ENCODE measurements around the gene KAT8.

The KAT8 gene

DNA sequence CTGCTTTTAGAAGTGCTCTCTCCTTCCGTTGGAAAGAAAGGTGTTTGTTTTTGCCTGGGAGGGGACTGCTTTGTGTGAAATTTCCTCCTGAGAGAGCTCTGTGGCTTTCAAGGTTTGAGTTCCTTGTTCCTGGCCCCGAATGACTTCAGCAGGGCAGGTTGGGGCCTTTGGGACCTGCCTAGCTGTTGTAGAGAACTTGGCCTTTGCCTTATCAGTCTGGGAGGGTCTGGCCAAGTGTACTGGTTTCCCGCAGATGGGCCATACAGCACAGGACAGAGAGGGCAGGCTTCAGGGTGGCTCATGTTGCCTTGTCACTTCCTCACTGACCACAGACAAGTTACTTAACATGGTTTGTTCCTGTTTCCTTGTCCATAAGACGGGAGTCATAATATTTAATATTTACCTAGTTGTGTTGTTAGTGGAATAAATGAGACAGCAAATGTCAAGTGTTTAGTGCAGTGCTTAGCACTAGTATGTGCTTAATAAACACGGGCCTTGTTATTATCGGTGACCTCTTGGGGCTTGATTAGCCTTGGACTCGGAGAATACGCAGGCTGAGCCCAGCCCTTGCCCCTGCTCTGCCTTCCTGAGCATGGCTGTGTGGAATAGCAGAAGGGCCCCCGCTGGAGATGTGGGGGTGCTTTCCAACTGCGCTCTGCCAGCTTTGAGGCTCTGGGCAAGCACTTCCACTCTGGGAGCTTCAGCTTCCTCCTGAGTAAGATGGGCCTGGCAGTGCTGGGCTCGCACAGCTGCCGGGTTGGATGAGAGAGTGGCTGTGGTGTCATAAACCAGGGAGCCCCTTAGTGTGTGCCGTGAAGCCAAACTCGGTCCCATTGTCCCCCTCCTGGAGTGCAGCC lies 11.5 kb downstream of the KAT8 start:
- TF ChIP-seq, protein P1, sequence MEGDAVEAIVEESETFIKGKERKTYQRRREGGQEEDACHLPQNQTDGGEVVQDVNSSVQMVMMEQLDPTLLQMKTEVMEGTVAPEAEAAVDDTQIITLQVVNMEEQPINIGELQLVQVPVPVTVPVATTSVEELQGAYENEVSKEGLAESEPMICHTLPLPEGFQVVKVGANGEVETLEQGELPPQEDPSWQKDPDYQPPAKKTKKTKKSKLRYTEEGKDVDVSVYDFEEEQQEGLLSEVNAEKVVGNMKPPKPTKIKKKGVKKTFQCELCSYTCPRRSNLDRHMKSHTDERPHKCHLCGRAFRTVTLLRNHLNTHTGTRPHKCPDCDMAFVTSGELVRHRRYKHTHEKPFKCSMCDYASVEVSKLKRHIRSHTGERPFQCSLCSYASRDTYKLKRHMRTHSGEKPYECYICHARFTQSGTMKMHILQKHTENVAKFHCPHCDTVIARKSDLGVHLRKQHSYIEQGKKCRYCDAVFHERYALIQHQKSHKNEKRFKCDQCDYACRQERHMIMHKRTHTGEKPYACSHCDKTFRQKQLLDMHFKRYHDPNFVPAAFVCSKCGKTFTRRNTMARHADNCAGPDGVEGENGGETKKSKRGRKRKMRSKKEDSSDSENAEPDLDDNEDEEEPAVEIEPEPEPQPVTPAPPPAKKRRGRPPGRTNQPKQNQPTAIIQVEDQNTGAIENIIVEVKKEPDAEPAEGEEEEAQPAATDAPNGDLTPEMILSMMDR (IDR thresholded peaks at IDR 0.05), result peak; percentile 13
- H3K9me3 ChIP-seq, result no peaks in the 10 kb centered on the region
- H3K27me3 ChIP-seq, result no peaks in the 10 kb centered on the region
- peaks cover 14% of the 10 kb centered on the region for H3K36me3 ChIP-seq
- peak overlapping the region; percentile 57 to 62 for H3K4me3 ChIP-seq (ENCODE audit: low read depth in 1 of 2, low read length in 1 of 2)
- peaks cover 63 to 68% of the 10 kb centered on the region in 2 experiments for H3K4me1 ChIP-seq (ENCODE audit: control insufficient read depth in 1 of 2, insufficient read depth in 1 of 2, low read depth in 1 of 2, low read length in 1 of 2)
- H3K27ac ChIP-seq, result peak overlapping the region; percentile 98

DNA sequence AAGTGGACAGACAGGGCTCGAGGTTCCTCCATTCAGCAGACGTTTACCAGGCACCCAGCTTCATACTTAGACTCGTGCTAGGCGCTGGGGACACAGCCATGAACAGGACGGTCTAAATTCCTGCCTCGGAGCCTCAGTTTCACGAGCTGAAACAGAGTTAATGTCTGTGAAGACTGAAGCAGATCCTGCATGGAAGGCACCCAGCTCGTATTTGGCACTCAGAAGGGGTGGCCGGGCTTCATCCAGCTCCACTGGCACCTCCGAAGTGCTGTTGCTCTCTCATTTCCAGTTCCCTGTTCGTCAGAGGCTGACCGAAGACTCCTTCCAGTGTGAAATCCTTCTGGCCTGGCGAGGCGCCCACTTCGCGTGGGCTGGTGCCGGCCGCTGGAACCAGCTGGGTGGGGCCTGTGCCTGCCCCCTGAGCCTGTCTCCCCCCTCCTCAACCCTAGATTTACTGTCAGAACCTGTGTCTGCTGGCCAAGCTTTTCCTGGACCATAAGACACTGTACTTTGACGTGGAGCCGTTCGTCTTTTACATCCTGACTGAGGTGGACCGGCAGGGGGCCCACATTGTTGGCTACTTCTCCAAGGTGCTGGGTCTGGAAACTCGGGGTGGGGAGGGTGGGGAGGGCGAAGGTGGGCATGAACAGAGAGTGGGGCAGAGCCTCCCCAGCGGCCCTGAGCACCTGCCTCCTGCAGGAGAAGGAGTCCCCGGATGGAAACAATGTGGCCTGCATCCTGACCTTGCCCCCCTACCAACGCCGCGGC lies 12.3 kb downstream of the KAT8 start:
- Histone ChIP-seq H3K27me3 (no peaks in the 10 kb centered on the region), H3K27ac (peak overlapping the region; percentile 98), H3K36me3 (peaks cover 11% of the 10 kb centered on the region), H3K9me3 (no peaks in the 10 kb centered on the region), H3K4me1 (ENCODE audit: control insufficient read depth in 1 of 2, insufficient read depth in 1 of 2, low read depth in 1 of 2, low read length in 1 of 2) (peaks cover 71 to 76% of the 10 kb centered on the region in 2 experiments), H3K4me3 (ENCODE audit: low read depth in 1 of 2, low read length in 1 of 2) (peak overlapping the region; percentile 57 to 62)
- TF ChIP-seq, protein P1 (IDR thresholded peaks at IDR 0.05), result peak; percentile 39

DNA sequence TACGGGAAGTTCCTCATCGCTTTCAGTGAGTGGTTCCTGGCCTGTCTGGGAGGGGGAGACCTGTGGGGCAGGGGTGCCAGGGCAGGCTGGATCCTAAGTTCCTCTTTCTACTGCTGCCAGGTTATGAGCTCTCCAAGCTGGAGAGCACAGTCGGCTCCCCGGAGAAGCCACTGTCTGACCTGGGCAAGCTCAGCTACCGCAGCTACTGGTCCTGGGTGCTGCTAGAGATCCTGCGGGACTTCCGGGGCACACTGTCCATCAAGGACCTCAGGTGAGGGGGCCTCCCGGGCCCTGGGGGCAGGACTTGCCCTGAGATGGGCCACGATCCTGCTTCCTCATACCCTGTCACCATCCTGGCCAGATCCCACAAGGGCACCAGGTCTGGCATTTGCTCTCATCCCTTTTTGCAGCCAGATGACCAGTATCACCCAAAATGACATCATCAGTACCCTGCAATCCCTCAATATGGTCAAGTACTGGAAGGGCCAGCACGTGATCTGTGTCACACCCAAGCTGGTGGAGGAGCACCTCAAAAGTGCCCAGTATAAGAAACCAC lies 12.9 kb downstream of the KAT8 start:
- Histone ChIP-seq H3K9me3 (no peaks in the 10 kb centered on the region), H3K27me3 (no peaks in the 10 kb centered on the region), H3K4me3 (ENCODE audit: low read depth in 1 of 2, low read length in 1 of 2) (peak overlapping the region; percentile 57 to 62), H3K36me3 (peaks cover 11% of the 10 kb centered on the region), H3K27ac (peak overlapping the region; percentile 98), H3K4me1 (ENCODE audit: control insufficient read depth in 1 of 2, insufficient read depth in 1 of 2, low read depth in 1 of 2, low read length in 1 of 2) (peaks cover 78 to 83% of the 10 kb centered on the region in 2 experiments)
- TF ChIP-seq, protein P1 (IDR thresholded peaks at IDR 0.05), result no peak

DNA sequence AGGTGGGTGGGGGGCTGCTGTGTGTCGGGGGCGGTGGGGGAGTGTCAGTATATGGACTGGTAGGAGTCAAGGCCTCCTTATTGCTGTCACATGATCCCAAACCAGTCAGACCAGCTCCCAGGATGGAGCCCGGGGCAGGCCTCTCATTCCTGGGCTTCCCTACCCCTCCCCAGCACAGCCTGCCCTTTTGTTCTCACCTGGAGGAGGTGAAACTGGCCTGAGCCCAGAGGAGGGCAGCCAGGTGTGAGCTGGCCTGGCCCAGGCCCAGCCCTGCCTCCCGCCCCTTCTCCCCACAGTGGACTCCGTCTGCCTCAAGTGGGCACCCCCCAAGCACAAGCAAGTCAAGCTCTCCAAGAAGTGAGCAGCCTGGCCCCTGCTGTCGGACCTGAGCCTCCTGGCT lies 13.4 kb downstream of the KAT8 start:
- TF ChIP-seq, protein P1 (IDR thresholded peaks at IDR 0.05), result no peak
- Histone ChIP-seq H3K27me3 (no peaks in the 10 kb centered on the region), H3K9me3 (no peaks in the 10 kb centered on the region), H3K36me3 (peaks cover 11% of the 10 kb centered on the region), H3K27ac (peak overlapping the region; percentile 98), H3K4me1 (ENCODE audit: control insufficient read depth in 1 of 2, insufficient read depth in 1 of 2, low read depth in 1 of 2, low read length in 1 of 2) (peaks cover 78 to 81% of the 10 kb centered on the region in 2 experiments), H3K4me3 (ENCODE audit: low read depth in 1 of 2, low read length in 1 of 2) (peak overlapping the region; percentile 57 to 62)

DNA sequence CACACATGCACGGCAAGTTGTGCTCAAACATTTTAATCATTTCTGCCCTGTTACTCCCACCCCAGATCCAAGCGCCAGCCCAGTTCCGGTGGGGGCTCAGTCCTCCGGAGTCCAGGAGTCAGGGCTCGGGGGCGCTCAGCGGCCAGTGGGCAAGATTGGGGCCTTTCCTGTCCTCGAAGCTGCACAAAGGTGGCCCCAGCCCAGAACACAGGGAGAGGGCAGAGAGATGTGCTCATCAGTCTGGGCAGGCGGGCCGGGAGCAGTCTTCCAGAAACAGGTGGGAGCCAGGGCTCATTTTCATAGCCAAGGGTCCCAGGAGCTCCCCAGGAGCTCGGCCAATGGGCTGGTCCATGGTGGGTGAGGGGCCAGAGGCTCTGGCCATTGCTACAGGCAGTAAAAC lies 14.0 kb downstream of the KAT8 start:
- TF ChIP-seq, protein P1 (IDR thresholded peaks at IDR 0.05), result no peak
- no peaks in the 10 kb centered on the region for H3K9me3 ChIP-seq
- H3K36me3 ChIP-seq, result peaks cover 11% of the 10 kb centered on the region
- H3K27me3 ChIP-seq, result no peaks in the 10 kb centered on the region
- H3K4me3 ChIP-seq (ENCODE audit: low read depth in 1 of 2, low read length in 1 of 2), result no peak overlapping the region
- H3K4me1 ChIP-seq (ENCODE audit: control insufficient read depth in 1 of 2, insufficient read depth in 1 of 2, low read depth in 1 of 2, low read length in 1 of 2), result peaks cover 73 to 76% of the 10 kb centered on the region in 2 experiments
- peak overlapping the region; percentile 98 for H3K27ac ChIP-seq
